ENCODE results near the gene NEK8. TPM values are rescaled to one million over a fixed set of nuclear protein-coding genes. Genes with fewer than 3 reads are reported as not detected.
"Not testable (repeated sequence)": the region's sequence is repeated elsewhere in the genome, so short reads cannot be mapped to it uniquely, and the experiment has no call there.

Gene NEK8
- total RNA-seq, 1 donor from 2014 or later: 29.7 TPM

DNA sequence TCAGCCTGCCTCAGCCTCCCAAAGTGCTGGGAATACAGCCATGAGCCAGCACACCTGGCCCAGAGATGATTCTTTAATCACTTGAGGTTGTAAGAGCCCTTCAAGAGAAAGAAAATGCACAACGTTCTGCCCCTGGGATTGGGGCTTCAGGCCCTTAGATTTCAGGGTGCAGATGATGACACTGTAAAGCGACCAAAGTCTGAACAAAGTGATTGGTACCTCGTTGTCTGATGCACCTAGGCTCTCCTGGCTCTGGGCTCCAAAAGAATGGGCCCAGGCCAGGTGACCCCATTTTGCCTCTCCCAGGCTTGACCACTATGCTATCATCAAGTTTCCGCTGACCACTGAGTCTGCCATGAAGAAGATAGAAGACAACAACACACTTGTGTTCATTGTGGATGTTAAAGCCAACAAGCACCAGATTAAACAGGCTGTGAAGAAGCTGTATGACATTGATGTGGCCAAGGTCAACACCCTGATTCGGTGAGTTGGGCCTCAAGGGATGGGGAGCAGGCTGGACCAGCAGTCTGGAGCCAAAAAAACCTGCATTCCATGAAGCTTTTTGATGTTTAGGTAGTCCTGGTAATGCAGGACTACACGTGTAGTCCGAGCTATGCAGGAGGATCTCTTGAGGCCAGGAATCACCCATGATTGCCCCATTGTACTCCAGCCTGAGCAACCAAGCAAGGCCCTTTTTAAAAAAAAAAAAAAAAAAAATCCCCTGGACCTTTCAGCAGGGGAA is 6.0 kb upstream of the NEK8 start:
- ATAC-seq (ENCODE audit: low read depth): no peak
- intact Hi-C loops (cut with micrococcal nuclease): no loop called here
- no peaks in the 10 kb centered on the region for H3K9me3 Mint-ChIP-seq
- peaks cover 61% of the 10 kb centered on the region for H3K36me3 Mint-ChIP-seq (ENCODE audit: low read depth)
- DNase-seq: no peak
- H3K27me3 Mint-ChIP-seq: no peaks in the 10 kb centered on the region
- TF ChIP-seq, protein P1, sequence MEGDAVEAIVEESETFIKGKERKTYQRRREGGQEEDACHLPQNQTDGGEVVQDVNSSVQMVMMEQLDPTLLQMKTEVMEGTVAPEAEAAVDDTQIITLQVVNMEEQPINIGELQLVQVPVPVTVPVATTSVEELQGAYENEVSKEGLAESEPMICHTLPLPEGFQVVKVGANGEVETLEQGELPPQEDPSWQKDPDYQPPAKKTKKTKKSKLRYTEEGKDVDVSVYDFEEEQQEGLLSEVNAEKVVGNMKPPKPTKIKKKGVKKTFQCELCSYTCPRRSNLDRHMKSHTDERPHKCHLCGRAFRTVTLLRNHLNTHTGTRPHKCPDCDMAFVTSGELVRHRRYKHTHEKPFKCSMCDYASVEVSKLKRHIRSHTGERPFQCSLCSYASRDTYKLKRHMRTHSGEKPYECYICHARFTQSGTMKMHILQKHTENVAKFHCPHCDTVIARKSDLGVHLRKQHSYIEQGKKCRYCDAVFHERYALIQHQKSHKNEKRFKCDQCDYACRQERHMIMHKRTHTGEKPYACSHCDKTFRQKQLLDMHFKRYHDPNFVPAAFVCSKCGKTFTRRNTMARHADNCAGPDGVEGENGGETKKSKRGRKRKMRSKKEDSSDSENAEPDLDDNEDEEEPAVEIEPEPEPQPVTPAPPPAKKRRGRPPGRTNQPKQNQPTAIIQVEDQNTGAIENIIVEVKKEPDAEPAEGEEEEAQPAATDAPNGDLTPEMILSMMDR (IDR thresholded peaks at IDR 0.05): no peak
- ChIA-PET CTCF (interaction anchor here (0.6 kb wide), 1 partner anchor 28 kb away, joined by 3 read pairs; no protein-coding TSS in a partner anchor), POLR2A (interaction anchor here (0.6 to 18.0 kb wide), 4 partner anchors 12 to 227 kb away, joined by 5 to 2384 read pairs (median 76); partner anchors contain the start of genes PROCA1 and TRAF4)
- peak overlapping the region; percentile 53 for H3K27ac Mint-ChIP-seq
- H3K4me3 Mint-ChIP-seq: peak overlapping the region; percentile 98
- peaks cover 79% of the 10 kb centered on the region for H3K4me1 Mint-ChIP-seq

DNA sequence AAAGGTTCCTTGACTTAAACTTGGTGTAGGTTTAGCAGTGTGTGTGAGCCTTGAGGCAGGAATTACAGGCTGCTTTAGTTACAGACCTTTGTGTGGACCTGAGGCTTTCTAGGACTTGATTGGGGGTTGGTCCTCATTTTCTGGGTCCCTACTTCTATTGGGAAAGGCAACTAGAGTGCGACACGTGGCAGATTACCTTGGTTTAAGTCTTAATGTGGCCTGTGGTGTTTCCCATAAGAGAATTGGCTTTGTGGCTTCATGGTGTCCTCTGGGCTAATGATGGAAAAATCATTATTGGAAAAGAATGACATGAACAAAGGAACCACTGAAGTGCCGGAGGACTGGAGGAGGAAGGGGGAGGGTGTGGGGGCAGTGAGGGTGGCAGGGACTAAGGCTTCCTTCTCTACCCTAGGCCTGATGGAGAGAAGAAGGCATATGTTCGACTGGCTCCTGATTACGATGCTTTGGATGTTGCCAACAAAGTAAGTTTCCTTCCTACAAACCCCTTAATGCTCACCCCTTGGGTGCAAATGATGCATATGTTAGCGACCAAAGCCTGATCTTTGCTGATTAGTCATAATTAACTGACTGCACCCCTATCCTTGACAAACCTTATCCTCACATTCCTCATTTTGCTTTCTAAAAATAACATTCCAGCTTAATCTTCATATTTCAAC is 5.3 kb upstream of the NEK8 start:
- POLR2A ChIA-PET: interaction anchor here (1.0 to 18.0 kb wide), 3 partner anchors 12 to 142 kb away, joined by 3 to 2384 read pairs (median 108); partner anchors contain the start of genes PROCA1 and TRAF4

DNA sequence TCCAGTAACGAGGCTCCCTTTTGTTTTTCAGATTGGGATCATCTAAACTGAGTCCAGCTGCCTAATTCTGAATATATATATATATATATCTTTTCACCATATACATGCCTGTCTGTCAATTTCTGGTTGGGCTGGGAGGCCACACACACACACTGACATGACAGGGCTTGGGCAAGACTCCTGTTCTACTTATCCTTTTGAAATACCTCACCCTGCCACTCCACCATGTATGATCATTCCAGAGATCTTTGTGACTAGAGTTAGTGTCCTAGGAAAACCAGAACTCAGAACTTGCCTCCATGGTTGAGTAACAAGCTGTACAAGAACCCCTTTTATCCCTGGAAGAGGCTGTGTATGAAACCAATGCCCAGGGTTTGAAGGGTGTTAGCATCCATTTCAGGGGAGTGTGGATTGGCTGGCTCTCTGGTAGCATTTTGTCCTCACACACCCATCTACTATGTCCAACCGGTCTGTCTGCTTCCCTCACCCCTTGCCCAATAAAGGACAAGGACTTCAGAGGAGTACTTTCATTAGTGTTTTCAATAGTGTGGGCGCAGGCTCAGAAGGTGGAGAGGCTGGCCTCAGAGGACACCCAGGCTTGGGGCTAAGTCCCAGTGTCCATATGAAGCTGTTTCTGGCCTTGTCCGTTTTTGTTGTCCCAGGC is 4.6 kb upstream of the NEK8 start:
- Mint-ChIP-seq H3K27ac (peak overlapping the region; percentile 92), H3K36me3 (ENCODE audit: low read depth) (peaks cover 61% of the 10 kb centered on the region), H3K4me3 (peak overlapping the region; percentile 93), H3K4me1 (peaks cover 83% of the 10 kb centered on the region)
- CTCF ChIA-PET: interaction anchor here (6.1 kb wide), 1 partner anchor 23 kb away, joined by 545 read pairs; the partner anchor contains the start of gene TRAF4
- H3K27me3 Mint-ChIP-seq; DNase-seq; intact Hi-C loops (cut with micrococcal nuclease); H3K9me3 Mint-ChIP-seq; ATAC-seq (ENCODE audit: low read depth): not testable (repeated sequence)
- POLR2A ChIA-PET: interaction anchor here (1.0 to 18.0 kb wide), 8 partner anchors 8 to 178 kb away, joined by 3 to 2384 read pairs (median 51); partner anchors contain the start of genes BLTP2, DHRS13, PROCA1 and TRAF4

More for the DNA sequence above, 5.3 kb upstream of the NEK8 start:
- peaks cover 61% of the 10 kb centered on the region for H3K36me3 Mint-ChIP-seq (ENCODE audit: low read depth)
- TF ChIP-seq, protein P1 (IDR thresholded peaks at IDR 0.05): no peak
- no peaks in the 10 kb centered on the region for H3K27me3 Mint-ChIP-seq
- peak overlapping the region; percentile 42 for H3K27ac Mint-ChIP-seq
- CTCF ChIA-PET: no interaction called here
- H3K9me3 Mint-ChIP-seq: no peaks in the 10 kb centered on the region
- ATAC-seq (ENCODE audit: low read depth) (no peak), DNase-seq (no peak)
- peak overlapping the region; percentile 93 for H3K4me3 Mint-ChIP-seq
- intact Hi-C loops (cut with micrococcal nuclease): no loop called here
- peaks cover 81% of the 10 kb centered on the region for H3K4me1 Mint-ChIP-seq

DNA sequence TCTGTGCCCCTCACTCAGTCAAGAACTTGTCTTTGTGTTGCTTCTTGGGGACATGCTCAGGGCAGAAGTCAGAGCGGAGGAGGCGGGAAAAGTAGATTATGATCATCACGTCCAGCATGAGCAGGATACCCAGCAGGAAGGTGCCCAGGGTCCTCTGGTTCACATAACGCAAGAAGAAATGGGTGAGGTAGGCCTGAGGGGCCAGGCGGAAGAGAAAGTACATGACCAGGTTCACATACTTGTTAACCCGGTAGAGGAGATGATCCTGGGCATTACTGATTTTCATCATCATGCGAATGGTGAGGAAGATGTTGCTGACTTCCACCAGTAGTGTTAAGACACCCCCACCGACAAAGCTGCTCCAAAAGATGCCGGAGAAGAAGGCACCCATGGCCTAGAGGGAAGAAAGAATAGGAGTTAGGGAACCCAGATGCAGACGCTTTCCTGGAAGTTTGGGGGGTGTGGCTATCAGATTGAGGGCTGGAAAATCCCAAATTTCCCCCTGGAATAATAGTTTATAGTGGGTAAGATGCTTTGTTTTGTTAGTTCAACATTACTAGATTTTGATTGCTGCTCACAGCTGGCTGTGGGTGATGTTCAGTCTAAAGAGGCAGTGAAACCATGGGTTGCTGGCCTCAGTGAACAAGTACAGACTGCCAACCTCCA is 4.0 kb upstream of the NEK8 start:
- Mint-ChIP-seq H3K9me3 (no peaks in the 10 kb centered on the region), H3K36me3 (ENCODE audit: low read depth) (peaks cover 61% of the 10 kb centered on the region), H3K27ac (peak overlapping the region; percentile 92), H3K27me3 (no peaks in the 10 kb centered on the region), H3K4me3 (peak overlapping the region; percentile 93), H3K4me1 (peaks cover 82% of the 10 kb centered on the region)
- no peak for ATAC-seq (ENCODE audit: low read depth)
- intact Hi-C loops (cut with micrococcal nuclease): loop anchor here (5.0 kb wide), 2 partner anchors 177 to 843 kb away; partner anchors contain the start of genes ABHD15 and TP53I13
- TF ChIP-seq, protein P1 (IDR thresholded peaks at IDR 0.05): no peak
- ChIA-PET POLR2A (interaction anchor here (0.7 to 18.0 kb wide), 15 partner anchors 8 to 226 kb away, joined by 3 to 2384 read pairs (median 28); partner anchors contain the start of genes BLTP2, DHRS13, ERAL1 and FLOT2), CTCF (interaction anchor here (1.0 to 6.1 kb wide), 4 partner anchors 22 to 109 kb away, joined by 4 to 545 read pairs (median 68); partner anchors contain the start of gene TRAF4)
- no peak for DNase-seq
